Endothelial cell of umbilical vein (primary cell): ENCODE measurements around the gene LURAP1L.

Experiments
- CTCF ChIP-seq, 2 donors: IDR thresholded peaks; 1 replicate in 1 of 2; 2 replicates in 1 of 2; pipeline ENCODE4 v1.5.1; 2011; ENCODE audit warnings: low read length in 2 of 2, mild to moderate bottlenecking in 2 of 2, moderate library complexity in 2 of 2, control low read depth in 1 of 2, inconsistent platforms in 1 of 2, low read depth in 1 of 2; ENCODE audit not compliant: insufficient read depth in 1 of 2; ENCODE audit errors: extremely low read depth in 1 of 2
- EZH2 ChIP-seq: IDR thresholded peaks from 2 replicates; pipeline ENCODE4 v1.6.1; 2012; ENCODE audit warnings: borderline replicate concordance, low read depth, mild to moderate bottlenecking, moderate library complexity, low read length, inconsistent platforms; ENCODE audit not compliant: severe bottlenecking
- FOS ChIP-seq: IDR thresholded peaks from 2 replicates; pipeline ENCODE4 v1.6.1; 2011; ENCODE audit warnings: mild to moderate bottlenecking, low read length, moderate library complexity, borderline replicate concordance; ENCODE audit not compliant: insufficient read depth
- GATA2 ChIP-seq: IDR thresholded peaks from 2 replicates; pipeline ENCODE4 v1.7.0; 2011; ENCODE audit warnings: low read depth, mild to moderate bottlenecking, moderate library complexity, mixed read lengths, low read length; ENCODE audit not compliant: insufficient read length, insufficient read depth
- JUN ChIP-seq: IDR thresholded peaks from 2 replicates; pipeline ENCODE4 v1.6.1; 2011; ENCODE audit warnings: borderline replicate concordance, low read depth; ENCODE audit not compliant: insufficient read length, insufficient read depth
- MAX ChIP-seq: IDR thresholded peaks from 2 replicates; pipeline ENCODE4 v1.6.1; 2011; ENCODE audit not compliant: insufficient read depth, insufficient read length
- MYC ChIP-seq: IDR thresholded peaks from one replicate; pipeline ENCODE4 v1.6.1; 2011; ENCODE audit warnings: mild to moderate bottlenecking, low read depth, low read length
- POLR2A ChIP-seq: IDR thresholded peaks from 2 replicates; pipeline ENCODE4 v1.6.1; 2012; ENCODE audit warnings: low read depth, mild to moderate bottlenecking, control low read depth, low read length
- POLR2AphosphoS5 ChIP-seq: IDR thresholded peaks from 2 replicates; pipeline ENCODE4 v1.6.1; 2012; ENCODE audit warnings: low read depth, mild to moderate bottlenecking, control low read depth, low read length, moderate library complexity; ENCODE audit not compliant: insufficient read depth

- TF ChIP-seq CTCF (IDR thresholded peaks at IDR 0.05; ENCODE audit: extremely low read depth in 1 of 2, insufficient read depth in 1 of 2, low read depth in 1 of 2, low read length in 2 of 2) (no peak), POLR2AphosphoS5 (no peak), MYC (no peak), POLR2A (no peak), FOS (no peak), EZH2 (no peak), JUN (no peak), GATA2 (no peak), MAX (no peak)
Observed at GRCh38 chr9:12801187-12801586, 26.4 kb downstream of the LURAP1L start.
